Endothelial cell (in vitro differentiated cells): Measurements from ENCODE around the gene PECR. TPM values are rescaled to one million over a fixed set of nuclear protein-coding genes. Genes with fewer than 3 reads are reported as not detected.

Source experiments
- DNase-seq: peaks from one replicate; pipeline ENCODE4 v3.0.0; 2021; ENCODE audit warnings: low spot score
- H3K27ac Mint-ChIP-seq: one replicate; pipeline ENCODE4 v1.8.0; 2021; ENCODE audit warnings: mixed read lengths, inconsistent platforms; ENCODE audit not compliant: unreplicated experiment
- H3K27me3 Mint-ChIP-seq: one replicate; pipeline ENCODE4 v1.8.0; 2021; ENCODE audit warnings: mild to moderate bottlenecking, moderate library complexity, mixed read lengths, inconsistent platforms; ENCODE audit not compliant: unreplicated experiment
- H3K36me3 Mint-ChIP-seq: one replicate; pipeline ENCODE4 v1.8.0; 2021; ENCODE audit warnings: mild to moderate bottlenecking, low read depth, mixed read lengths, inconsistent platforms; ENCODE audit not compliant: unreplicated experiment
- H3K4me1 Mint-ChIP-seq: one replicate; pipeline ENCODE4 v1.8.0; 2021; ENCODE audit warnings: mild to moderate bottlenecking, mixed read lengths, inconsistent platforms; ENCODE audit not compliant: unreplicated experiment
- H3K4me3 Mint-ChIP-seq: one replicate; pipeline ENCODE4 v1.8.0; 2021; ENCODE audit warnings: mild to moderate bottlenecking, mixed read lengths, inconsistent platforms; ENCODE audit not compliant: unreplicated experiment
- H3K9me3 Mint-ChIP-seq: one replicate; pipeline ENCODE4 v1.8.0; 2021; ENCODE audit warnings: mixed read lengths, inconsistent platforms; ENCODE audit not compliant: unreplicated experiment
- CTCF ChIP-seq: fragments of 200-600 bp; sonication (generic); IDR thresholded peaks from one replicate; pipeline ENCODE4 v1.5.0; 2021; ENCODE audit warnings: antibody characterized with exemption; ENCODE audit not compliant: unreplicated experiment
- total RNA-seq: library from RNA; stranded (reverse); fragmentation: NEBNext Ultra II Directional; extraction: Animal tissue kit (Norgen Biotek cat#: 25700); gene quantifications from one replicate; pipeline ENCODE4 v1.2.1, GENCODE V29; 2021; ENCODE audit not compliant: unreplicated experiment

The PECR gene
- total RNA-seq, 1 donor from 2014 or later, result 8.4 TPM

- H3K4me1 Mint-ChIP-seq, result peaks cover 37% of the 10 kb centered on the region
- H3K9me3 Mint-ChIP-seq, result no peaks in the 10 kb centered on the region
- TF ChIP-seq CTCF, result peak; percentile 93
- H3K4me3 Mint-ChIP-seq, result peak overlapping the region; percentile 86
- H3K27ac Mint-ChIP-seq, result peak overlapping the region; percentile 99
- peaks cover 68% of the 10 kb centered on the region for H3K36me3 Mint-ChIP-seq
- H3K27me3 Mint-ChIP-seq, result peaks cover 7% of the 10 kb centered on the region
- peak; percentile 97 for DNase-seq
Measured at GRCh38 chr2:216114714-216115531, 33.3 kb upstream of the PECR start.

GRCh38 chr2:216114382-216114713 lies 32.7 kb upstream of the PECR start:
- Mint-ChIP-seq H3K4me1 (peaks cover 42% of the 10 kb centered on the region), H3K4me3 (peak overlapping the region; percentile 37), H3K9me3 (no peaks in the 10 kb centered on the region), H3K27ac (peak overlapping the region; percentile 99), H3K36me3 (peaks cover 69% of the 10 kb centered on the region), H3K27me3 (peaks cover 9% of the 10 kb centered on the region)
- DNase-seq, result no peak
- no peak for TF ChIP-seq CTCF

GRCh38 chr2:216113572-216113971 lies 32.0 kb upstream of the PECR start:
- DNase-seq, result no peak
- H3K4me1 Mint-ChIP-seq, result peaks cover 48% of the 10 kb centered on the region
- H3K27ac Mint-ChIP-seq, result peak overlapping the region; percentile 8
- TF ChIP-seq CTCF, result no peak
- peaks cover 11% of the 10 kb centered on the region for H3K27me3 Mint-ChIP-seq
- peaks cover 68% of the 10 kb centered on the region for H3K36me3 Mint-ChIP-seq
- H3K4me3 Mint-ChIP-seq, result peak overlapping the region; percentile 23
- no peaks in the 10 kb centered on the region for H3K9me3 Mint-ChIP-seq

GRCh38 chr2:216112926-216113325 lies 31.3 kb upstream of the PECR start:
- TF ChIP-seq CTCF, result no peak
- Mint-ChIP-seq H3K9me3 (no peaks in the 10 kb centered on the region), H3K27ac (peak overlapping the region; percentile 8), H3K27me3 (peaks cover 11% of the 10 kb centered on the region), H3K4me3 (peak overlapping the region; percentile 23), H3K36me3 (peaks cover 65% of the 10 kb centered on the region), H3K4me1 (peaks cover 50% of the 10 kb centered on the region)
- DNase-seq, result no peak

- no peak for TF ChIP-seq CTCF
- Mint-ChIP-seq H3K9me3 (no peaks in the 10 kb centered on the region), H3K4me1 (peaks cover 46% of the 10 kb centered on the region), H3K4me3 (peak overlapping the region; percentile 100), H3K27ac (peak overlapping the region; percentile 84), H3K36me3 (peaks cover 52% of the 10 kb centered on the region), H3K27me3 (peaks cover 11% of the 10 kb centered on the region)
- no peak for DNase-seq
Measured at GRCh38 chr2:216111122-216111521, 29.5 kb upstream of the PECR start.
